ENCODE measurements around the gene ZIM2. TPM values are rescaled to one million over a fixed set of nuclear protein-coding genes. Genes with fewer than 3 reads are reported as not detected.

Gene ZIM2
- total RNA-seq, 1 donor from 2014 or later: not detected

DNA sequence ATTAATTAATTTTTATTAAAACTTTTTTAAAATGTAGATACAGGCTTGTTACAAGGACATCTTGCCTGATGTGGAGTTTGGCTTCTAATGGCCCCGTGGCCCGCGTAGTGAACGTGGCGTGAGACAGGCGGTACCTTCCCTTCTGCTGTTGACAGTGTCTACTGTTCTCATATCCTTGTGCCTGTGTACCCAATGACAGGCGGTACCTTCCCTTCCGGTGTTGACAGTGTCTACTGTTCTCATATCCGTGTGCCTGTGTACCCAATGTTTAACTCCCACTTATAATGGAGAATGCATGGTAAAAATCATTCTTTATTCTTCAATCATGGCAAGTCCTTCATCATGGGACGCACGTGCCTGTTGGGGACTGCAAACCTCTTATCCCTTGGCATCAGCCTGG lies 89.9 kb downstream of the ZIM2 start:
- Histone ChIP-seq H3K36me3 (no peaks in the 10 kb centered on the region), H3K27me3 (no peaks in the 10 kb centered on the region), H3K27ac (no peak overlapping the region), H3K4me1 (no peaks in the 10 kb centered on the region), H3K4me3 (no peak overlapping the region), H3K9me3 (no peaks in the 10 kb centered on the region)
- TF ChIP-seq, protein P1, sequence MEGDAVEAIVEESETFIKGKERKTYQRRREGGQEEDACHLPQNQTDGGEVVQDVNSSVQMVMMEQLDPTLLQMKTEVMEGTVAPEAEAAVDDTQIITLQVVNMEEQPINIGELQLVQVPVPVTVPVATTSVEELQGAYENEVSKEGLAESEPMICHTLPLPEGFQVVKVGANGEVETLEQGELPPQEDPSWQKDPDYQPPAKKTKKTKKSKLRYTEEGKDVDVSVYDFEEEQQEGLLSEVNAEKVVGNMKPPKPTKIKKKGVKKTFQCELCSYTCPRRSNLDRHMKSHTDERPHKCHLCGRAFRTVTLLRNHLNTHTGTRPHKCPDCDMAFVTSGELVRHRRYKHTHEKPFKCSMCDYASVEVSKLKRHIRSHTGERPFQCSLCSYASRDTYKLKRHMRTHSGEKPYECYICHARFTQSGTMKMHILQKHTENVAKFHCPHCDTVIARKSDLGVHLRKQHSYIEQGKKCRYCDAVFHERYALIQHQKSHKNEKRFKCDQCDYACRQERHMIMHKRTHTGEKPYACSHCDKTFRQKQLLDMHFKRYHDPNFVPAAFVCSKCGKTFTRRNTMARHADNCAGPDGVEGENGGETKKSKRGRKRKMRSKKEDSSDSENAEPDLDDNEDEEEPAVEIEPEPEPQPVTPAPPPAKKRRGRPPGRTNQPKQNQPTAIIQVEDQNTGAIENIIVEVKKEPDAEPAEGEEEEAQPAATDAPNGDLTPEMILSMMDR (IDR thresholded peaks at IDR 0.05): no peak
- intact Hi-C loops (cut with DNase I): no loop called here
- DNase-seq (ENCODE audit: low spot score in 2 of 2): no peak

DNA sequence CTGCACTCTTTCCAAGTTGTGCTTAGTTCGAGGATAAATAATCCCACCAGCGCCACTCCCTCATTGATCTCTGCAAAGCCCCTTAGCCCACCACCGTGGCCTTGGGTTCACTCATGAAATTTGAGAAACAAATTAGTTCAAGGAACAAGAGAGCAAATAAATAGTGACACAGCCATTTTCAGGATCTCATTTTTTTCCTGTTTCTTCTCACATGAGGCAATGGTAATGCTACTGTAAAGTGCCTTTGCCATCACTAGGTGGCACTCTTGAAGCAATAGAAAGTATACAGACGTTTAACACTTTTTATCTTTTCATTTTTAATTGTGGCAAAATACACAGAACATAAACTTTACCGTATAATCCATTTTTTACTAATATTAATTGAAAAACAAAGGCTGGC lies 92.1 kb downstream of the ZIM2 start:
- Histone ChIP-seq H3K36me3 (no peaks in the 10 kb centered on the region), H3K27ac (no peak overlapping the region), H3K4me3 (no peak overlapping the region), H3K9me3 (no peaks in the 10 kb centered on the region), H3K4me1 (no peaks in the 10 kb centered on the region), H3K27me3 (no peaks in the 10 kb centered on the region)
- intact Hi-C loops (cut with DNase I): loop anchor here (2.0 kb wide), 1 partner anchor 88 kb away; no protein-coding TSS in a partner anchor
- DNase-seq (ENCODE audit: low spot score in 2 of 2): no peak
- TF ChIP-seq, protein P1 (IDR thresholded peaks at IDR 0.05): peak in 2 of 3 experiments; percentile 33 to 45

DNA sequence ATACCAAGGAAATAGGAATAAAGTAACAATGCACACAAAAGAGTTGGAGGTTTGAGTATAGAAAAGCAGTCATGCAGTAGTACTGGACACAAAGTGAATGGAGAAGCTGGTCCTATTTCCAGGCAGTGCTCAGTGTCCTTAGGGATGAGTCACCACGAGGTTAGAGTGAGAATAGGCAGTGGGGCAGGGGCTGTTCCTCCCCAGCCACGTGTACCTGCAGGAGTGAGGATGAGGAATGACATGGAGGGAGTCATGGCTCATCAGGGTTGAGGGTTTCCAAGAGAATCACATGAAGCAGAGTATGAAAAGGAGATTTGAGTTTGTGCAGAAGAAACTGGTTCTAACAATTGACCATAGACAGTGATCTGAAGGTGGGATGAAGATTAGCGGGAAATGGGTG lies 94.2 kb downstream of the ZIM2 start:
- no peak overlapping the region for H3K27ac ChIP-seq
- H3K36me3 ChIP-seq: no peaks in the 10 kb centered on the region
- no peaks in the 10 kb centered on the region for H3K4me1 ChIP-seq
- H3K27me3 ChIP-seq: no peaks in the 10 kb centered on the region
- H3K4me3 ChIP-seq: no peak overlapping the region
- DNase-seq (ENCODE audit: low spot score in 2 of 2): no peak
- H3K9me3 ChIP-seq: no peaks in the 10 kb centered on the region
- TF ChIP-seq, protein P1 (IDR thresholded peaks at IDR 0.05): no peak
- intact Hi-C loops (cut with DNase I): no loop called here

DNA sequence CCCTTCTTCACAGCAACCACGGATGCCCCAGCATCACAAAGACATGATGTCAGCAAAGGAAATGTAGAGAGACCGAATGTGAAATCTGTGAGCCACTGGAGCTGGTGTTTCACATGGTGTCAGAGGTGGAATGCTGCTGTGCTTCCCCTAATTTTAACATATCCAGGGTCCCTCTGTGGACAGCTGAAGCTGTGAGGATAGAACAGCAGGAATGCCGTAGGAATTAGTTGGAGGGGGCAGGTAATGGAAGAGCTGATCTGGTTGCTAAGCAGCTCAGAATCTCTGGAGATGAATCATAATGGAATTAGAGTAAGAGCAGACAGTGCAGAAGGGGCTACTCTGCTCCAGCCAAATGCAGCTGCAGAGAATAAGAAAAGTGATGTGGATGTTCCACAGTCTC lies 100.0 kb downstream of the ZIM2 start:
- Histone ChIP-seq H3K27me3 (no peaks in the 10 kb centered on the region), H3K36me3 (no peaks in the 10 kb centered on the region), H3K9me3 (no peaks in the 10 kb centered on the region), H3K27ac (no peak overlapping the region), H3K4me1 (no peaks in the 10 kb centered on the region), H3K4me3 (no peak overlapping the region)
- TF ChIP-seq, protein P1 (IDR thresholded peaks at IDR 0.05): no peak
- intact Hi-C loops (cut with DNase I): no loop called here
- no peak for DNase-seq (ENCODE audit: low spot score in 2 of 2)

DNA sequence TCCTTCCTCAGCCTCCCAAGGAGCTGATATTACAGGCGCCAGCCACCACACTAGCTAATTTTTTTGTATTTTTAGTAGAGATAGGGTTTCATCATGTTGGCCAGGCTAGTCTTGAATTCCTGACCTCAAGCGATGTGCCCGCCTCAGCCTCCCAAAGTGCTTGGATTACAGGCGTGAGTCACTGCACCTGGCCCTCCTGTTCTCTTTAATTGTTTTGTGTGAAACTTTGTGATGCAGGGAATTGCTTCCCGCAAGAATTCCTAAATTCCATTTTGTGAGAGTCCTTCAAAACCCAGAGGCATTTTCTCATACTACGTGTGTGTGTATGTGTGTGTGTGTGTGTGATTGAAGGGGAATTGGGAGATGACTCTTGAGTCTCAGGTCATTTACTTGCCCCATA lies 104.0 kb downstream of the ZIM2 start:
- H3K27ac ChIP-seq: no peak overlapping the region
- intact Hi-C loops (cut with DNase I): no loop called here
- TF ChIP-seq, protein P1 (IDR thresholded peaks at IDR 0.05): no peak
- no peak overlapping the region for H3K4me3 ChIP-seq
- H3K27me3 ChIP-seq: no peaks in the 10 kb centered on the region
- peaks cover under 1 to 3% of the 10 kb centered on the region in 2 donors for H3K9me3 ChIP-seq
- no peaks in the 10 kb centered on the region for H3K4me1 ChIP-seq
- no peaks in the 10 kb centered on the region for H3K36me3 ChIP-seq
- no peak for DNase-seq (ENCODE audit: low spot score in 2 of 2)

DNA sequence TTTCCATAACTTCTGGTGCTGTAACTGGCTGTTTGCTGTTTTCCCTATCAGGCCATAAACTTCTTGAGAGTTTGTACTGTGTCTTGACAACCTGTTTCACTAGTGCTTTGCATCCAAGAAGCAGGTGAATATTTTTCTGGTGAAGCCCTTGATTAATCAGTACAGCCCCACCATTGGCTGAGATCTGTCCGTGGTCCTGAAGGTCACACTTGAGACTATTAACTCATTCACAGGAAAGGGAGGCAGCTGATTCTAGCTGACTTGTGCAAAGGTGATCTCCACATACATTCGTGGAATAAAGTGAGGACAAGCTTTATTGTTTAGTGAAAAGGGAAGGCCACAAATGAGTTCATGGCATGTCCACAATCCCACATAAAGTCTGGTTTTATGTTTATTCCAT lies 107.5 kb downstream of the ZIM2 start:
- no peak for DNase-seq (ENCODE audit: low spot score in 2 of 2)
- Histone ChIP-seq H3K4me1 (no peaks in the 10 kb centered on the region), H3K36me3 (no peaks in the 10 kb centered on the region), H3K27me3 (no peaks in the 10 kb centered on the region), H3K4me3 (no peak overlapping the region), H3K27ac (no peak overlapping the region), H3K9me3 (peaks cover 3 to 19% of the 10 kb centered on the region in 2 donors)
- TF ChIP-seq, protein P1 (IDR thresholded peaks at IDR 0.05): no peak
- intact Hi-C loops (cut with DNase I): no loop called here
